Neural progenitor cell (in vitro differentiated cells): ENCODE measurements around the gene RALGAPA1.

Source experiments
- EZH2 ChIP-seq: fragments of 200-600 bp; sonication (generic); IDR thresholded peaks from 2 replicates; pipeline ENCODE4 v1.6.1; 2017; ENCODE audit warnings: antibody characterized with exemption, mild to moderate bottlenecking, moderate library complexity
- EZH2phosphoT487 ChIP-seq: fragments of 200-600 bp; sonication (generic); IDR thresholded peaks from 2 replicates; pipeline ENCODE4 v1.6.1; 2017; ENCODE audit warnings: antibody characterized with exemption
- TF ChIP-seq, protein P1 (sequence below): fragments of 200-600 bp; sonication (generic); IDR thresholded peaks from 2 replicates; pipeline ENCODE4 v1.5.1; 2017; ENCODE audit warnings: antibody characterized with exemption, mild to moderate bottlenecking

DNA sequence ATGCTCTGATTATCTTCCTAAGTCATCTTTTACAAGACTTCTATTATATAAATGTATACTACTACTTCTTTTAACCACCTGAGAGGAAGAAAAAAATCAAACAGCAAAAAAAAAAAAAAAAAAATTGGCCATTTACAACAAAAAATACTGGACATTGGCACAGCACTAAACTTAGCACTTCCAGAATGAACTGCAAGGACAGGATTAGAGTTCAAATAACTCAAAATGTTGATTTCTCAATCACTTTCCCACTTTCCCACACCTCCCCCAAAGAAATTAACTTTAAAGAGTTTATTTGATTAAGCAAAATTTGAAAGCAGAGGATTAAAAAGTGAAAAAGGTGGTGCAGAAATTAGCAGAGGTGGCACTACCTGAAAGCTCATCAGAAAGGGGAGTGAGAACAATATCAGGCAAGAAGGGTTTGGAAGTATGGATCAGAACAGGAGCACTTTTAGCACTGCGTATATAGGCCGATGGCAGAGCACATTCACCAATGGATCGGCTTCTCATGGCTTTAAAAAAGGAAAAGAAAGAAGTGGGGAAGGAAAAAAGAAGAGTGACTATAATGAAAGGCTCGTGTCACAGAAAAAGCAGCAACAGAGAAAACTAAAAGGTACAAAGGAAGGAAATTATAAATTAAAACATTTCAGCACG is 109.2 kb downstream of the RALGAPA1 start:
- TF ChIP-seq EZH2, result no peak
- TF ChIP-seq, protein P1, sequence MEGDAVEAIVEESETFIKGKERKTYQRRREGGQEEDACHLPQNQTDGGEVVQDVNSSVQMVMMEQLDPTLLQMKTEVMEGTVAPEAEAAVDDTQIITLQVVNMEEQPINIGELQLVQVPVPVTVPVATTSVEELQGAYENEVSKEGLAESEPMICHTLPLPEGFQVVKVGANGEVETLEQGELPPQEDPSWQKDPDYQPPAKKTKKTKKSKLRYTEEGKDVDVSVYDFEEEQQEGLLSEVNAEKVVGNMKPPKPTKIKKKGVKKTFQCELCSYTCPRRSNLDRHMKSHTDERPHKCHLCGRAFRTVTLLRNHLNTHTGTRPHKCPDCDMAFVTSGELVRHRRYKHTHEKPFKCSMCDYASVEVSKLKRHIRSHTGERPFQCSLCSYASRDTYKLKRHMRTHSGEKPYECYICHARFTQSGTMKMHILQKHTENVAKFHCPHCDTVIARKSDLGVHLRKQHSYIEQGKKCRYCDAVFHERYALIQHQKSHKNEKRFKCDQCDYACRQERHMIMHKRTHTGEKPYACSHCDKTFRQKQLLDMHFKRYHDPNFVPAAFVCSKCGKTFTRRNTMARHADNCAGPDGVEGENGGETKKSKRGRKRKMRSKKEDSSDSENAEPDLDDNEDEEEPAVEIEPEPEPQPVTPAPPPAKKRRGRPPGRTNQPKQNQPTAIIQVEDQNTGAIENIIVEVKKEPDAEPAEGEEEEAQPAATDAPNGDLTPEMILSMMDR, result no peak
- no peak for TF ChIP-seq EZH2phosphoT487
